ENCODE data around the gene TPCN1.

DNA sequence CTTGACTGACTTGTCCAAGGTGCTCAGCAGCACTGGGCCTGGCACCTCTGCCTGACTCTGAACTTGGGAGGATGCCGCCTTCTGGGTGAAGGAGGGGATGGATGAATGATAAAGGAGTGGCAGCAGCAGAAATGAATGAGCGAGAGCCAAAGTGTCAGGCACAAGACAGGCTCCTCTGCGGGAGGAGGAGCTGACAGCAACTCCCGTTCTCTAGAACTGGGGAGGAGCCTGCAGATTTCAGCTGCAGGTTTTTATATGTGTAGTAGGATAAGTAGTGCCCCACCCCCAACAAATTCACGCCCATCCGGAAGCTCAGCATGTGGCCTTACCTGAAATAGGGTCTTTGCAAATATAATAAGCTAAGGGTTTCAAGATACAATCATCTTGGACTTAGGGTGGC, 80.5 kb downstream of the TPCN1 start:
- no peak for TF ChIP-seq POLR2A (IDR thresholded peaks at IDR 0.05)
- TF ChIP-seq, protein P1, sequence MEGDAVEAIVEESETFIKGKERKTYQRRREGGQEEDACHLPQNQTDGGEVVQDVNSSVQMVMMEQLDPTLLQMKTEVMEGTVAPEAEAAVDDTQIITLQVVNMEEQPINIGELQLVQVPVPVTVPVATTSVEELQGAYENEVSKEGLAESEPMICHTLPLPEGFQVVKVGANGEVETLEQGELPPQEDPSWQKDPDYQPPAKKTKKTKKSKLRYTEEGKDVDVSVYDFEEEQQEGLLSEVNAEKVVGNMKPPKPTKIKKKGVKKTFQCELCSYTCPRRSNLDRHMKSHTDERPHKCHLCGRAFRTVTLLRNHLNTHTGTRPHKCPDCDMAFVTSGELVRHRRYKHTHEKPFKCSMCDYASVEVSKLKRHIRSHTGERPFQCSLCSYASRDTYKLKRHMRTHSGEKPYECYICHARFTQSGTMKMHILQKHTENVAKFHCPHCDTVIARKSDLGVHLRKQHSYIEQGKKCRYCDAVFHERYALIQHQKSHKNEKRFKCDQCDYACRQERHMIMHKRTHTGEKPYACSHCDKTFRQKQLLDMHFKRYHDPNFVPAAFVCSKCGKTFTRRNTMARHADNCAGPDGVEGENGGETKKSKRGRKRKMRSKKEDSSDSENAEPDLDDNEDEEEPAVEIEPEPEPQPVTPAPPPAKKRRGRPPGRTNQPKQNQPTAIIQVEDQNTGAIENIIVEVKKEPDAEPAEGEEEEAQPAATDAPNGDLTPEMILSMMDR (IDR thresholded peaks at IDR 0.05): no peak
